GM18517 (cell line): ENCODE measurements around the gene HMCN2.

Source experiments
- ATAC-seq: cut with Tn5 transposase; IDR thresholded peaks from one replicate; pipeline ENCODE4 v1.9.1; 2021; ENCODE audit warnings: mild to moderate bottlenecking, moderate library complexity; ENCODE audit not compliant: unreplicated experiment

Gene HMCN2

GRCh38 chr9:130405657-130406257, 140.2 kb downstream of the HMCN2 start:
- ATAC-seq: no peak

- ATAC-seq: no peak
Measured at GRCh38 chr9:130406278-130406895, 140.8 kb downstream of the HMCN2 start.

- no peak for ATAC-seq
Measured at GRCh38 chr9:130407916-130408663, 142.5 kb downstream of the HMCN2 start.

- no peak for ATAC-seq
Measured at GRCh38 chr9:130408669-130409068, 143.1 kb downstream of the HMCN2 start.

GRCh38 chr9:130409246-130409645, 143.7 kb downstream of the HMCN2 start:
- no peak for ATAC-seq

- ATAC-seq: no peak
Measured at GRCh38 chr9:130410443-130410842, 144.9 kb downstream of the HMCN2 start.

GRCh38 chr9:130411566-130411915, 146.0 kb downstream of the HMCN2 start:
- no peak for ATAC-seq

GRCh38 chr9:130414081-130414731, 148.6 kb downstream of the HMCN2 start:
- no peak for ATAC-seq

GRCh38 chr9:130414910-130415746, 149.6 kb downstream of the HMCN2 start:
- ATAC-seq: no peak

GRCh38 chr9:130417602-130418001, 152.0 kb downstream of the HMCN2 start:
- no peak for ATAC-seq

GRCh38 chr9:130418776-130419175, 153.2 kb downstream of the HMCN2 start:
- no peak for ATAC-seq

- ATAC-seq: no peak
Measured at GRCh38 chr9:130419521-130420035, 154.0 kb downstream of the HMCN2 start.

GRCh38 chr9:130421154-130421801, 155.7 kb downstream of the HMCN2 start:
- ATAC-seq: no peak

- ATAC-seq: no peak
Measured at GRCh38 chr9:130421802-130422276, 156.3 kb downstream of the HMCN2 start.

- ATAC-seq: no peak
Measured at GRCh38 chr9:130422546-130422945, 157.0 kb downstream of the HMCN2 start.

- no peak for ATAC-seq
Measured at GRCh38 chr9:130423272-130423671, 157.7 kb downstream of the HMCN2 start.

- no peak for ATAC-seq
Measured at GRCh38 chr9:130424595-130425454, 159.3 kb downstream of the HMCN2 start.

GRCh38 chr9:130425741-130426466, 160.3 kb downstream of the HMCN2 start:
- ATAC-seq: no peak

GRCh38 chr9:130426467-130426773, 160.9 kb downstream of the HMCN2 start:
- no peak for ATAC-seq
